D341Med (cell line): ENCODE results near the gene FAM171A1.
A peak's percentile ranks its signal among the peaks of the same experiment; 100 is the strongest.

Source experiments
- DNase-seq: peaks from one replicate; pipeline ENCODE4 v3.0.0; 2012; ENCODE audit warnings: low spot score

The FAM171A1 gene

DNA sequence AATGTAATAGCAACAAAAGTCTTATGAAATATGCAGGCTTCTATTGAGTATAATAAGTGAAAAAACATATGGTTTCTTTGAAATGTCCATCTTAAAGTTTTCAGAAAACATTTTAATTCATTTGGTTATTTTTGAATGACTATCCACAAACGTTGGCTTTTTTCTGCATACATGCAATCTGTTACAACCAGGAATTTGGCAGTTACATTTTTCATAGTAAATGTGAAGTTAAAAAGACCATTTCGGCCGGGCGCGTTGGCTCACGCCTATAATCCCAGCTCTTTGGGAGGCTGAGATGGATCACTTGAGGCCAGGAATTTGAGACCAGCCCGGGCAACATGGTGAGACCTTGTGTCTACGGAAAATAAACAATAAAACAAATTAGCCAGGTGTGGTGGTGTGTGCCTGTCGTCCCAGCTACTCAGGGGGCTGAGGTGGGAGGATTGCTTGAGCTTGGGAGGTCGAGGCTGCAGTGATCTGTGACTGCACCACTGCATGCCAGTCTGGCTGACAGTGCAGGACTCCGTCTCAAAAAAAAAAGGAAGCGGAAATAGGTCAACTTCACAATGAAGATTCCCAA lies 128.7 kb downstream of the FAM171A1 start:
- DNase-seq = no peak

DNA sequence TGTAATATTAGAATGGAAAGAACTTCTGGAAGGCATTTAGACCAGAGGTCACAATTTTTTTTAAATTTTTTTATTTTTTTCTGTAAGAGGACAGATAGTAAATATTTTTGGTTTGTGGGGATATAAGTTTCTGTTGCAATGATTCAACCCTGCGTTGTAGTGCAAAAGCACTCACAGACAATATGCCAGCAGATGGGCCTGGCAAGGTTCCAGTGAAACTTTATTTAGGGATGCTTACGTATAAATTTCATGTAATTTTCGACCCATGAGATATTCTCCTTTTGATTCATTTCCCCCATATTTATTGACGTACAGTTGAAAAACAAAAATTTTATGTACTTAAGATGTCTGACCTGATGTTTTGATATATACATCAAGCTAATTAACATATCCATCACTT lies 129.8 kb downstream of the FAM171A1 start:
- no peak for DNase-seq

DNA sequence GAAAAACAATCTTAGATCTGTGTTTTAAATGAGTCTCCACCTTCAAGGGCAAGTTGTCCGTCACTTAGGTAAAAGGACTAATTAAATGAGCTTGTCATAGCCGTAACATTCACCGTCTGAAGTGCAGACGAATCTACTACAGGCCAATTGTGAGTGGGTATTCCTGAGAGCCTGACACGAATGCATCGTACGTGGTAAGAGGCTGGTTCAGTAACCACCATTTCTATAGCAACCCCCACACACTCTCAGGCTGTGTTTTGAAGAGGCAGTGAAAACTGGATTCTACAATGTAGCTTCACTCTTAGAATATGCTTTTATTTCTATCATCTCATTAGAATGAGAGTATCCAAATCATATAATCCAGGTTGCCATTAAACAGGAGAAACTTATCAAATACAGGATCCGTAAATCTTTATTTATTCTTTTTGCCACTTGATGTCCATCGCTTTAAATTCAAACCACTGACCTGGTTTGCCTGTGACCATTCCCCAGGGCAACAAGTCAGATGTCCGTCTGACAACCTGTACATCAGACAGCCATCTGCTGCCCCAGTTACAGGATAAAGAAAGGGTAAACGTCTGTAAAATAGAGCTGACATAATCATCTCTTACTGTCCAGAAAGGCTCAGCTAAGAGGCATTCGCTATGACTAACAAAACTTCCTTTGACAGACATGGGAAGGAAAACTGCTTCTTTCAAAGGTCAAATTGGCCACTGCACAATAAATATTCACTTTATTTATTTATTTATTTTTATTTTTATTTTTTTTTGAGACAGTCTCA lies 132.3 kb downstream of the FAM171A1 start:
- DNase-seq = no peak

DNA sequence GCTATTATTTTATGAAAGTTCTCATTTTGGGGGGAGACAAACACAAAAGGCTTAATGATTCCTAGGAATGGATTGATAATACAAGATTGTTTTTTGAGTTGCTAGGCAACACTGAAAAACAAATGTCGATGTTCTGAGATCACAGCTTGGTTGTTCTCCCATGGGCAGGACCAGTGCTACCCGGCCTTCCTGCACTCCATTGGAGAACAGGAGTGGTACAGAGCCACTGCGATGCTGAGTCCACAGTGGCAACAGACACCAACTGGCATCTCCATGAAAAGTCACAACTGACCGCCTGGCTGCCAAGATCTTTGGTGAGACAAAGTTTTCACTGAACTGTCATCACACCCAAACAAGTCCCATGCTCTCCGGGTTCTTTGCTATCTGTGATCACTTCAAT lies 133.7 kb downstream of the FAM171A1 start:
- DNase-seq = no peak

DNA sequence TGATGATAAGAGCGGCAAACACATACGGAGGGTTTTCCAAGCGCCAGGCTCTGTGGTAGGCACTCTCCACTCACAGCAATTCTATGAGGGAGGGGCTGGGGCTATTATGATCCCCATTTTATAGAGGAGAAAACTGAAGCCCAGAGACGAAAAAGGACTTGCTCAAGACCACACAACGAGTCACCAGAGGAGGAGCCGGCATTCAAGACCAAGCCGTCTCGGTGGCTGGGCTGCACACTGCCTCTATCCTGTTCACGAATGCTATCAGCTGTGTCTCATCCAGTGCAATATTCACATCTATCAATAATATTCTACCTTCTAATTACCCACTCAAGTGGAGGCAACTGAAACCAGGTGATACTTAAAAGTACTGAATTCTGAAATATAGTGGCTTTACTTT lies 134.7 kb downstream of the FAM171A1 start:
- DNase-seq = no peak

DNA sequence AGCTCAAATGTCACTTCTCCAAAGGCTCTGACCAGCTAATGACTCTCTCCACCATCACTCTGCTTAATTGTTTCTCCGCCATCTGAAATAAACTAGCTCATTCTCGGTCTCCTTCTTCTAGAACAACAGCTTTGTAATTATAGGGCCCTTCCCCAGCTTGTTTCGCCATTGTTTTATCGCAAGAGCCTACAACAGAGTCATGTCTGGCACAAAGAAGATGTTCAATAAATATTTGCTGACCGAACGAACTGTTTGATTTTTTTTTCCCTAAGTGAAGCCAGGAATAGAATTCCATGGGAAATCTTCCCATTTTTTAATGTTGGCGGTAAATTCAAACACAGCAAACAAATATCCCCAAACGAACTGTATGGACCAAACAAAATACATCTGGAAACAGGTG lies 138.8 kb downstream of the FAM171A1 start:
- no peak for DNase-seq

DNA sequence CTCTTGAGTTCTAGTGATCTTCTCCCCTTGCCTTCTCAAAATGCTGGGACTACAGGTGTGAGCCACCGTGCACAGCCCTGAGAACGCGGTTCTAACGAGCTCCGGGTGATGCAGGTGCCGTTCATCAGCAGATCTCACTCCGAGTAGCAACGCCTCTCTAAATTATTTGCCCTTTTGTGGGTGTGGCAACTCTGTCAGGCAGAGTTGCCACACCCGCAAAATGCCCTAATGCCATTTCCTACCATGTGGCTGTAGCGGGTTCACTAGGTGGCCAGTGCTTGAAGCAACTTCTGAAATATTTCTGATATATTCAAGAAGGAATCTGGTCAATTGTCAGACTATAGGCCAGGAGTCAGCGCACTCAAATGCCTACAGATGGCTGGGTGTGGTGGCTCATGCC lies 139.7 kb downstream of the FAM171A1 start:
- DNase-seq = no peak

DNA sequence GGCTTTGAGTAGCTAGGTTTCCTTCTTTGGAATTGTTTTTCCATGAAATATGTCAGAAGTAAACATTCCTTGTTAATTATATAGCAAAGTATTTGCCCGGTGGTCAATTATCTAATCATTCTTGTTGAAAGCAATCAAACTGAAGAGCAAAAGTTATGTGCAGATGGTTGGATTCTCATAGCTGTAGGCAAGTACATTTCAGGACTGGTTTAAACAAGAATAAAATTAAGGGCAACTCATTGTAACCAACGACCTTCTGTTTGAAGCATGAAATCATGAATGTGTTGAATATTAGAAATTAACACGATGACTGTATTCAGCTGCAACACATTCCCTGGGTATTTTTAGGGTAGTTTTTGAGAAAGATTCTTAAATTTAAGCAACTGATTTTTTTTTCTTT lies 140.8 kb downstream of the FAM171A1 start:
- no peak for DNase-seq

DNA sequence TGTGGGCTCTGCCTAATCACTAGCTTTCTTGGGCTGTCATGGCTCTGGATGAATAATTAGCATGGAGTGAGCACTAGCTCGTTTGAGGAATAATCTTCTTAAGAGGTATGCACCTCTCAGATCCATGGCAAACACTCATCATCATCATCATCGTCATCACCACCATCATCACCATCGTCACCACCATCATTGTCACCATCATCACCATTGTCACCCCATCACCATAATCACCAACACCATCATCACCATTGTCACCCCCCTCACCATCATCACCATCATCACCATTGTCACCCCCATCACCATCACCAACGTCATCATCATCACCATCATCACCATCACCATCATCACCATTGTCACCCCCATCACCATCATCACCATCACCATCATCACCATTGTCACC lies 141.8 kb downstream of the FAM171A1 start:
- no peak for DNase-seq

DNA sequence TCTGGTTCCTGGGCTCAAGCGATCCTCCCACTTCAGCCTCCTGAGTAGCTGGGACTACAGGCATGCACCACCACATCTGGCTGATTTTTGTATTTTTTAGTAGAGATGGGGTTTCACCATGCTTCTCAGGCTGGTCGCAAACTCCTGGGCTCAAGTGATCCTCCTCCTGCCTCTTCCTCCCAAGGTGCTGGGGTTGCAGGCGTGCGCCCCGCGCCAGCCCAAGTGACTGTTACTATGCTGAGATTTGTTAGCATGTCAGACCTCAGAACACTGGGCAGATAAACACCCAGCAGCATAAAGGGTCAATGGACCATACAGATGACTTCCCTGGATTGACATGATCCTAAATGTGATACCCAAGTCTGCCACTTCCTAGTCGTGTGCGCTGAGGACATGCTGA lies 142.7 kb downstream of the FAM171A1 start:
- no peak for DNase-seq

DNA sequence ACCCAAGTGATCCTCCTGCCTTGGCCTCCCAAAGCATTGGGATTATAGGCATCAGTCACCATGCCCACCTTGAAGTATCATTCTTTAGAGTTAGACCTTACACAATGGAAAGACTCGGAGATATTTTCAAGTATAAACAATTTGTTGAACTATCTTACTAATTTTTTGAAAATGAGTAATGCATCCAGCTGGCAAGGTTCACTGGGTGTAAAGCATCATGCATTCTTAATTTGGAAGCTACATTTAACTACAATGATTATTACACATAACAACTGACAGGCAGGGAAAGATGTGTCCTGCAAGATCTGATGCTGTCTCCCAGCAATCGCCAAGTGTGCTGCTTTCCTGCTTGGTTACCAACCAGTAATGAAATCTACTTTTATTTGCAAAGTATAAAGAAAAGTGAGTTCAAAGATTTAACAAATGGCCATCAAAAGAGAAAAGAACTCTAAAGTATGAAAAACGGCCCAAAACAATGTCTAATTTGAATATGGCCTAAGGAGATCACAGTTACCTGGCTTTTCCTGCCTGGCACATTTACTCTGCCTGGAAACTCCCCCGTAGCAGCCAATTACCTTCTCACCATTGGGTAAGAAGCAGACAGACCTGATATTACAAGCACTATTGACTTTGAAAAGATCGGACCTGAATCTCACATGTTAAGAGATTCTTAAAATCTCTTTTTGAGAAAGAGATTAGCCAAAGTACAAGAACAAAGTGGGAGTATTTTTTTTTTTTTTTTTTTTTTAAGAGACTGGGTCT lies 143.3 kb downstream of the FAM171A1 start:
- DNase-seq = no peak

DNA sequence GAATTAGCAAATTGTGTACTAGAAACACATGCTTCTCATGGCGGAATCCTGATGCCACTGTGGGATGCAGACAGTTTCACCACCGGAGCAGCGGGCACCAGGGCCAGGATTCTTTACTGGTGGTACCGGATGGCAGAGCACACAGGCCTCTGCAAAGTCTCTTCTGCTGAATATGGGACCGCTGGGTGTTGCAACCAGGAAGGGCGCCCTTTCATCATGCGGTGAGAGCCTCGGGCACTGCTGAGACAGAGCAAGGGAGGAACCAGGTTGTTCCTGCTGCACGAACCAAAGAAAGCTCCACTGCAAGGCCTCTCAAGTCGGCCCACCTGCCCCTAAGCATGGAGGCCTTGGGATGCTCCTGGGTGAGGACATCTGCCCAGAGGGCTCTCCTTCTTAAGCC lies 145.6 kb downstream of the FAM171A1 start:
- no peak for DNase-seq

DNA sequence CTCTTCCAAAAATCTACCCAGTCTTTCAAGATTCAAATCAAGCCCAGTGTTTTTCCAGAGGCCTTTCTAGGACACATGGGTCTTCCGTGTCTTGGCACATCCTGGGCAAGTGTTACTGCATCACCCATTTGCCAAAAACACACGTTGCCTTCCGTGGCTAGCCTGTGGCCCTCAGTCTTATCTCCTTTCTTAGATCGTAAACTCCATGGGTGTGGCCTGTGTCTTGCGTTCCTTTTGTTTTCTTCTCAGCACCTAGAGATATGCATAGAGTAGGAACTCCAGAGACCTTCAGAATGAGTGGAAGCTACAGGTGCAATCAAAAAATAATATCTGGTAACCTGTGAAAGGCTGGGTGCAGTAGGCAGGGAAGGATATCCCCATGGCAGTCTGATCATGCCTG lies 146.1 kb downstream of the FAM171A1 start:
- no peak for DNase-seq

DNA sequence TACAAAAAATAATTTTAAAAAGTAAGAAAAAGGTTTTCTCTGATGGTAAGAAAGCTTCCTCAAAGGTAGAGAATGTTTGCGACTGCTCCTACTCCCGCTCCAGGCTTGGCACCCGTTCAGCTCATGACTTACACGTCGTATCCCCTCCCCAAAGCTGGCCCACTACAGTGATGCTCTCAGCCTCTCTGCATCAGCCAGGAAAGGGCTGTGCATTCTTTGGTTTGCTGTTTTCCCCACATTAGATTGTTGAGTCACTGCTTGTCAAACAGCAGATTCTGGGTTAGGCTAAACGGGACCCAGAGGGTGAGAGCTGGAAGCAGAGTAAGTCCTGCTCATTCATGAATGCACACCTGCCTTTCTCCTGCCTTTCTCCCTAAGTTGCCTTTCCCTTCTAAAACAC lies 147.9 kb downstream of the FAM171A1 start:
- DNase-seq = no peak

DNA sequence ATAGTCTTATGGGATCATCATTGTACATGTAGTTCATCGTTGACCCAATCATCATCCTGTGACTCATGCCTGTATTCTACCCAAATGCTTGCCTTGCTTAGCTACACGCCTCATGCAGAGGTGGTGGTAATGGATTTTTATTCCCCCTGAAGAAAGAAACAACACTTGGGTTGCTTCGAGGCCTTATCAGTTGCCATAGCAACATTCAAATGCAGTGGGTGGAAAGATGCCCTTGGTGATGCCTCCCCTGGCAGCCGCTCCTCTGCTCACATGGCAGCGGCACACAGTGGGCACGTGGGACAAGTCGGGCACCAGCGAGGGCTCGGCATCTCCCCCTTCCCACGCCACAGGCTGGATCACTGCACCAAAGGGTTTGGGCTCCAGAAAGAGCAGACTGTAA lies 148.6 kb downstream of the FAM171A1 start:
- DNase-seq = no peak

DNA sequence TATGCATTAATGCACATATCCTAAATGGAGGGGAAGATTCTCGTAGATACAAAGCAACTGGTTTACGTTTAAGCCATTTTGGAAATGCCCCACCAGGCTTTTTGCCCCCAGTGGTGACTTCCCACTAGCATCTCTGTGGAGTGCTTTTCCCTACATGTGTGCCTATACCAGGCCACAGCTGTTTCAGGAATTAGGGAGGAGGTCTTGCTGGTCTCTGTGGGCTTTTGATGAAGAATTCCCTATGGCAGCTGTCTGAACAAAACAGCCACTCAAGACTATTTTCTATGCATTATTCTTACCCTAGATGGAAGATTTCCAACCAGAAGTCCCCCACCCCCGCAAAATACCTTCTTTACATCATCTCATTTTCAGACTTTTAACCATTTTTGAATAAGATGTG lies 150.6 kb downstream of the FAM171A1 start:
- no peak for DNase-seq

DNA sequence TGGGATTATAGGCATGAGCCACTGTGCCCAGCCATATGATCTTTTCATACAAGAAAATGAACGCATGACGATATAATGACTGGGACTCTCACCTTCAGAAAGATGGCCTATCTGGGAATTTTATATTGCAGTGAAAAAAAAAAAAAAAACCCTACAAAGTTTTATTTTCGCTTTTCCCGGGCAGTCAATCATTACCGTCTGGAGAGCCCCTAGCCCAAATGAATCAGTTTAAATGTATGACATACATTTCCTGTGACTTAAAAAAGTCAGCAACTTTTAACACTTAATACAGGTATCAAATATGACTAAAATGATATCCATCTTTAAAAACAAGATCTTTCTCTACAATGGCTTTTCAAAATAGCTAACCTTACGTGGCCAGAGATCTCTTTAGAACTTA lies 154.4 kb downstream of the FAM171A1 start:
- DNase-seq = no peak

DNA sequence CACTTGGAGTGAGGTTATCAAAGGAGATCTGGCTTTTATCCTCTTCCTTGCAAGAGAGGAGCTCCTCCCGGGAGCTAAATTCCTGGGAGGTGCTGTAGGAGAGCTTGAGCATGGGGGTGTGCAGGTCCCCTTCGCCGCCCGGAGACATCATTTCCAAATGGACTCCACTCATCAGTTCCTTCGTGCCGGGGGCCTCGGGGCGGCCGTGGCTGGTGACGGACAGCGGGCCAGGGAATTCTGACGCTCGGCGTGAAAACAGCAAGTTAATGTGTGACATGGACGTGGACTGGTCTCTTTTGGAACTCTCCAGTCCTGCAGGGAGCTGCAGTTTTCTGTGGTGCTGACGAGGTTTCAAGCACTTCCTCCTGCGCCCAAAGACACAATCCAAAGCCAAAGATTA lies 156.9 kb downstream of the FAM171A1 start:
- DNase-seq = no peak

DNA sequence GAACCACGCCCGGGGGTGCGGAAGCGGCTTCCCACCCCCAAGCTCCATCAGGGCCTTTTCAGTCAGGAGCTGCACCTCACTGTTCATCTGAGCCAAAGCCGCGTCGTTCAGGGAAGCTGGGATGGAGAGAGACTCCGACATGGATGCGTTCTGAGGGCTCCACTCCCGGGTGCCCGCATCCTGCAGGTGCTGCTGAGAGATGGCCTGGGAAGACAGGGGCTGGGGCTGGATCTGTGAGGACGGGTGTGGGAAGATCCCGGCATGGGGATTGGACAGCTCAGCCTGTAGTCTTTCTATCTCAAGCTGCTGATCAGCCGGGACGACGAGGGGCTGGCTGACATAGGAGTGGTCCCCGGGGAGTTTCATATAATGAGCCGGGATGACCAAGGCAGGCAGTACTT lies 157.6 kb downstream of the FAM171A1 start:
- DNase-seq = no peak

DNA sequence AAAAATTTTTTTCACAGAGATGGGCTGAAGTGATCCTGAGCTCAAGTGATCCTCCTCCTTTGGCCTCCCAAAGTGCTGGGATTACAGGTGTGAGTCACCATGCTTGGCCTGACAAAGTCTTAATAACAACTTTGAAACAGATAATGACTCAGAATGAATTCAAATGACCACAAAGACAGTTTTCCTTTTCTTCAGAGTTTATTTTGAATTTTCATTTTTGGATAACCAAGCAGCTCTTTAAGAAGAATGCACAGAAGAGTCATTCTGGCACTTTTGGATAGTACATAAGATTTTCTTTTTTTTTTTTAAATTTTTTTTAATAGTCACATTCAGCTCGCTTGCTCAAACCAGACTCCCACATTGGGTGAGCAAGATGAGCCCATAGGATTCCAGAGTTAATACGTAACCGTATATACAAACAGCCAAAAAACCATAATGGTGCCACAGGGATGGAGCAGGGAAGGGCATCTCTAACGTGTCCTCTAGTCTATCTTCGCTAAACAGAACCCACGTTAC lies 159.6 kb downstream of the FAM171A1 start:
- no peak for DNase-seq

DNA sequence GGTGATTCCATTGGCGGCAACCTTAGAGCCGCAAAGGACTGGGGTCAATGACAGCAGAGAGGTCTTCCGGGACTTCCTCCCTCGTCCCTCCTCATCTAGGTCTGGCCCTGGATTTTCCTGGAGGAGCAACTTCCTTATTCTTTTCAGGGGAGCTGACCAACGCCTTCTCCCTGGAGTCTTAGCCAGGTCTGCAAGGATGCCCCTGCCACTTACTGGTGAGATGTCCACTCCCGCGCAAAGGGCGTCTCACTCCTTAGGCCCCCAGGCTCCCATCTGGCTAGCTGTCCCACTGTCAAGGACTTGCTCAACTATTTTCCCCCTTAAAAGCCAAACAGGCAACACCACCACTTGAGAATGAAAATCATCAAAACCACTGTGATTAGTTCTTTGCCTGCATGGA lies 160.6 kb downstream of the FAM171A1 start:
- DNase-seq = no peak

DNA sequence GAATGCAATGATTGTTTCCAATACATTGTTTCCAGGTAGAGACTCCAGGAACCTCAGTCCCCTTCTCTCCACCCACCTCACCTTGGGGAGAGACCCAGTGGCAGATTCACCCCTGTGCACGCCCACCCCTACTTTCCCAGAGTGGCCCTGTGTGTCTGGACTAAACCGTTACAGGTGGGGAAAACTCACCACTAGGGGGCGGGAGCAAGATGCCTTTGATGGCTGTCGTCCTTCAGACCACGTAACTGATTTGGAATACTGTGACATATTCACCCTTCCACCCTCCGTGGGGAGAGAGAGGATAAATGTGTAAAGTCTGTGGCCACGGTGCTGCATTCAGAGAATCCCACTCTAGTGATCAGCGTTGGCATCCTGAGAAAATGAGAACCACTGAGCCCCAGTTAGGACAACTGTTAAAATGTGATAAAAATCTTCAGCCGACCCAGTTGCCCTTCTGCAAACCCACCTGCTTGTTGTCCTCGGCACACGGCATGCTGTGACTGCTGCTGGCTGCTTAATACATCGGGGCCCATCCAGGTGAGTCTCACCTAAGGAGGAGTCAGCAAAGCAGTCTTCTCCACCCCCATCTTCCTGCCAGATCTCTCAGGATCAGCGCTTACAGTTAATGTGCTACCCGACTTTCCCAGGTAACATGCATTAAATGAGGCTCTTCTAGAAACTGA lies 161.1 kb downstream of the FAM171A1 start:
- DNase-seq = peak; percentile 84

DNA sequence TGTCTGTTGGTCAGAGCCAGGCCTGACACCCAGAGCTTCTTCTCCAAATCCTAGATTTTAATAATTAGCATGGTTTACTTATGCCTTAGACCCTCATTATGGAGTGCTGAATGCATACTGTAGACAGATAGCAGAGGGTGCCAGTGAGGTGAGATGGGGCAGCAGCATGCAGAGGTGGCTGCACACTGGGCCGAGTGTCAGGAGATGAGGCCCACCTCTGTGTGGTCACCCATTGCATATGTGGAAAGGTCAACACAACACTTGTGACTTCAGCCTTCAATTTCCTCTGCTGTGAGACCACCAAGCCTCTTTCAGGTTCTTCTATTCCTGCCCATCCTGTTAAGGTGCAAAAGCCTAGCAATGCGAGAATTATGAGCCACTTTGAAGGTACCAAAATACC lies 162.9 kb downstream of the FAM171A1 start:
- no peak for DNase-seq
